HG03159 (cell line): Measurements from ENCODE around the gene SAMD1.

Experiments
- ATAC-seq: cut with Tn5 transposase; IDR thresholded peaks from one replicate; pipeline ENCODE4 v1.9.1; 2021; ENCODE audit warnings: mild to moderate bottlenecking, moderate library complexity; ENCODE audit not compliant: unreplicated experiment

The SAMD1 gene

GRCh38 chr19:14113762-14114414, 23.3 kb upstream of the SAMD1 start:
- ATAC-seq, result no peak

GRCh38 chr19:14112809-14113385, 22.3 kb upstream of the SAMD1 start:
- no peak for ATAC-seq

- ATAC-seq, result no peak
Measured at GRCh38 chr19:14112051-14112808, 21.7 kb upstream of the SAMD1 start.

- ATAC-seq, result no peak
Measured at GRCh38 chr19:14111486-14111885, 20.9 kb upstream of the SAMD1 start.

- no peak for ATAC-seq
Measured at GRCh38 chr19:14110650-14111049, 20.1 kb upstream of the SAMD1 start.

- ATAC-seq, result no peak
Measured at GRCh38 chr19:14107581-14108461, 17.3 kb upstream of the SAMD1 start.

GRCh38 chr19:14106840-14107239, 16.3 kb upstream of the SAMD1 start:
- no peak for ATAC-seq

GRCh38 chr19:14105680-14106079, 15.1 kb upstream of the SAMD1 start:
- ATAC-seq, result no peak

GRCh38 chr19:14103310-14103709, 12.8 kb upstream of the SAMD1 start:
- no peak for ATAC-seq

- ATAC-seq, result no peak
Measured at GRCh38 chr19:14102756-14103155, 12.2 kb upstream of the SAMD1 start.

GRCh38 chr19:14102102-14102696, 11.6 kb upstream of the SAMD1 start:
- no peak for ATAC-seq

- no peak for ATAC-seq
Measured at GRCh38 chr19:14101003-14101545, 10.5 kb upstream of the SAMD1 start.

- ATAC-seq, result no peak
Measured at GRCh38 chr19:14097532-14098151, 7.1 kb upstream of the SAMD1 start.

- no peak for ATAC-seq
Measured at GRCh38 chr19:14096272-14096992, 5.9 kb upstream of the SAMD1 start.

GRCh38 chr19:14094854-14095253, 4.3 kb upstream of the SAMD1 start:
- ATAC-seq, result no peak

GRCh38 chr19:14093117-14093823, 2.7 kb upstream of the SAMD1 start:
- ATAC-seq, result no peak

GRCh38 chr19:14091813-14092462, 1.4 kb upstream of the SAMD1 start:
- ATAC-seq, result peak; percentile 5

- ATAC-seq, result peak; percentile 47
Measured at GRCh38 chr19:14091081-14091812, 696 bp upstream of the SAMD1 start.
